NCI-H345 treated with DMSO at 0.1 percent for 48 hours (cell line): ENCODE results near the gene GABRG3.

Experiments used
- DNase-seq: peaks from one replicate; lab custom pipeline; 2025; ENCODE audit not compliant: unreplicated experiment; lab: John Stamatoyannopoulos, UW

Gene GABRG3

GRCh38 chr15:27094235-27094634, 123.3 kb downstream of the GABRG3 start:
- no peak for DNase-seq

GRCh38 chr15:27095886-27096624, 125.1 kb downstream of the GABRG3 start:
- peak; percentile 24 for DNase-seq

GRCh38 chr15:27097506-27097905, 126.5 kb downstream of the GABRG3 start:
- DNase-seq: no peak

- DNase-seq: no peak
Measured at GRCh38 chr15:27101982-27102381, 131.0 kb downstream of the GABRG3 start.

- no peak for DNase-seq
Measured at GRCh38 chr15:27111323-27111722, 140.3 kb downstream of the GABRG3 start.

- no peak for DNase-seq
Measured at GRCh38 chr15:27114473-27114872, 143.5 kb downstream of the GABRG3 start.

- no peak for DNase-seq
Measured at GRCh38 chr15:27119695-27120266, 148.8 kb downstream of the GABRG3 start.

GRCh38 chr15:27121672-27122071, 150.7 kb downstream of the GABRG3 start:
- DNase-seq: no peak

- DNase-seq: no peak
Measured at GRCh38 chr15:27123291-27123690, 152.3 kb downstream of the GABRG3 start.

GRCh38 chr15:27123808-27124207, 152.8 kb downstream of the GABRG3 start:
- DNase-seq: no peak

- DNase-seq: no peak
Measured at GRCh38 chr15:27124287-27124871, 153.4 kb downstream of the GABRG3 start.

- DNase-seq: no peak
Measured at GRCh38 chr15:27125185-27125584, 154.2 kb downstream of the GABRG3 start.

GRCh38 chr15:27126449-27126848, 155.5 kb downstream of the GABRG3 start:
- no peak for DNase-seq

GRCh38 chr15:27127815-27128570, 157.0 kb downstream of the GABRG3 start:
- no peak for DNase-seq

- DNase-seq: no peak
Measured at GRCh38 chr15:27133249-27133648, 162.3 kb downstream of the GABRG3 start.

- no peak for DNase-seq
Measured at GRCh38 chr15:27134481-27134880, 163.5 kb downstream of the GABRG3 start.

- no peak for DNase-seq
Measured at GRCh38 chr15:27135151-27135550, 164.2 kb downstream of the GABRG3 start.

- DNase-seq: no peak
Measured at GRCh38 chr15:27137127-27137526, 166.1 kb downstream of the GABRG3 start.

- DNase-seq: peak; percentile 24
Measured at GRCh38 chr15:27165590-27165989, 194.6 kb downstream of the GABRG3 start.

GRCh38 chr15:27166917-27167316, 195.9 kb downstream of the GABRG3 start:
- DNase-seq: no peak

GRCh38 chr15:27167738-27168137, 196.8 kb downstream of the GABRG3 start:
- DNase-seq: no peak

- DNase-seq: no peak
Measured at GRCh38 chr15:27170851-27171250, 199.9 kb downstream of the GABRG3 start.
